ENCODE measurements around the gene CHP2.

Gene CHP2

GRCh38 chr16:23757116-23757515 lies 2.3 kb downstream of the CHP2 start:
- in situ Hi-C loops (cut with HindIII; ENCODE audit: low pct_unique_long_range_greater_than_20kb, low sequenced_read_pairs), result no loop called here
- DNase-seq (ENCODE audit: low read depth in 1 of 2, low spot score in 1 of 2), result no peak
- TF ChIP-seq JUND (IDR thresholded peaks at IDR 0.05; ENCODE audit: low read depth), result no peak

DNA sequence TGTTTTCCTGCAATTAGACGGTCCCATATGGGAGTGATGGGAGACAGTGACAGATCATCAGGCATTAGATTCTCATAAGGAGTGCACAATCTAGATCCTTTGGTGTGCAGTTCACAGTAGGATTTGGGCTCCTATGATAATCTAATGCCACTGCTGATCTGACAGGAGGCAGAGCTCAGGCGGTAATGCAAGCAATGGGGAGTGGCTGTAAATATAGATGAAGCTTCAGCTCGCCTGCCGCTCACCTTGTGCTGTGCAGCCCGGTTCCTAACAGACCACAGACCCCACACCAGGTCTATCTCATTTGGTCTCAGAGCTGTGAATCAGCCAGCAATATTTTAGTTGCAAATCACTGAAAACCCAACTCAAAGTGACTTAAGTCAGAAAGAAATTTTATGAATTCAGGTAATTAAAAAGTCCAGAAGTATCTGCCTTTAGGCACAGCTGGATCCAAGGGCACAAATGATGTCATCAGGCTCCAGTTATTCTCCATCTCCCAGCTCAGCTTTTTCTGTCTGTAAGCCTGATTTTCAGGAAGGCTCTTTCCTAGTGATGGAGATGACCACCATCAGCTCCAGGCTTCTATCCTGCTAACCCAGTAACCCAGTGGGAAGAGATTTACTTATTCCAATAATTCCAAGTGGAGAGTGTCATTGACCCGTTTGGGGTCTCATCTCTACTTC lies 3.3 kb downstream of the CHP2 start:
- in situ Hi-C loops (cut with HindIII; ENCODE audit: low pct_unique_long_range_greater_than_20kb, low sequenced_read_pairs), result no loop called here
- no peak for TF ChIP-seq JUND (IDR thresholded peaks at IDR 0.05; ENCODE audit: low read depth)
- DNase-seq (ENCODE audit: low read depth in 1 of 2, low spot score in 1 of 2), result no peak

GRCh38 chr16:23765933-23766332 lies 11.1 kb downstream of the CHP2 start:
- DNase-seq (ENCODE audit: low read depth in 1 of 2, low spot score in 1 of 2), result no peak
- in situ Hi-C loops (cut with HindIII; ENCODE audit: low pct_unique_long_range_greater_than_20kb, low sequenced_read_pairs), result no loop called here
- TF ChIP-seq JUND (IDR thresholded peaks at IDR 0.05; ENCODE audit: low read depth), result no peak

- TF ChIP-seq JUND (IDR thresholded peaks at IDR 0.05; ENCODE audit: low read depth), result no peak
- DNase-seq (ENCODE audit: low read depth in 1 of 2, low spot score in 1 of 2), result no peak
- in situ Hi-C loops (cut with HindIII; ENCODE audit: low pct_unique_long_range_greater_than_20kb, low sequenced_read_pairs), result no loop called here
Observed at GRCh38 chr16:23768581-23768980, 13.8 kb downstream of the CHP2 start.

- DNase-seq (ENCODE audit: low read depth in 1 of 2, low spot score in 1 of 2), result peak in 1 of 2 experiments; percentile 56
- in situ Hi-C loops (cut with HindIII; ENCODE audit: low pct_unique_long_range_greater_than_20kb, low sequenced_read_pairs), result no loop called here
- TF ChIP-seq JUND (IDR thresholded peaks at IDR 0.05; ENCODE audit: low read depth), result no peak
Observed at GRCh38 chr16:23771027-23771426, 16.2 kb downstream of the CHP2 start.

DNA sequence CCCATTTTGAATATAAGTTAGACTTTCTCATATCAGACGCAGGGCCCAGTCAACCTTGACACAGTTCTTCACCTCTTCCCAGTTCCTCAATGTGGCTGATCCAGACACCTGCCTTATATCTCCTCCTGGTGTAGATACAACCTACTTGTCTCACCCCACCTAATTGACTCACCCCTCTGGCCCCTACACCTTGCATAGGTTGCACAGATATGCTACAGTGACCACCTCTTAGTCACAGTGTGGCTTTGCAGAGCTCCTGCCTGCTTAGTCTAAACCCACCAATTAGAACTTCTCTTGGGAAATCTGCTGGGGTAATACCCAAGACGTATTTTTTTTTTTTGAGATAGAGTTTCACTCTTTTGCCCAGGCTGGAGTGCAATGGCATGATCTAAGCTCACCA lies 16.8 kb downstream of the CHP2 start:
- in situ Hi-C loops (cut with HindIII; ENCODE audit: low pct_unique_long_range_greater_than_20kb, low sequenced_read_pairs), result no loop called here
- TF ChIP-seq JUND (IDR thresholded peaks at IDR 0.05; ENCODE audit: low read depth), result no peak
- no peak for DNase-seq (ENCODE audit: low read depth in 1 of 2, low spot score in 1 of 2)

GRCh38 chr16:23773339-23773738 lies 18.5 kb downstream of the CHP2 start:
- TF ChIP-seq JUND (IDR thresholded peaks at IDR 0.05; ENCODE audit: low read depth), result no peak
- DNase-seq (ENCODE audit: low read depth in 1 of 2, low spot score in 1 of 2), result no peak
- in situ Hi-C loops (cut with HindIII; ENCODE audit: low pct_unique_long_range_greater_than_20kb, low sequenced_read_pairs), result no loop called here

GRCh38 chr16:23781176-23781575 lies 26.4 kb downstream of the CHP2 start:
- DNase-seq (ENCODE audit: low read depth in 1 of 2, low spot score in 1 of 2), result peak in 1 of 2 experiments; percentile 30
- TF ChIP-seq JUND (IDR thresholded peaks at IDR 0.05; ENCODE audit: low read depth), result no peak
- in situ Hi-C loops (cut with HindIII; ENCODE audit: low pct_unique_long_range_greater_than_20kb, low sequenced_read_pairs), result no loop called here

- in situ Hi-C loops (cut with HindIII; ENCODE audit: low pct_unique_long_range_greater_than_20kb, low sequenced_read_pairs), result no loop called here
- no peak for TF ChIP-seq JUND (IDR thresholded peaks at IDR 0.05; ENCODE audit: low read depth)
- DNase-seq (ENCODE audit: low read depth in 1 of 2, low spot score in 1 of 2), result no peak
Observed at GRCh38 chr16:23784811-23785447, 30.1 kb downstream of the CHP2 start.

DNA sequence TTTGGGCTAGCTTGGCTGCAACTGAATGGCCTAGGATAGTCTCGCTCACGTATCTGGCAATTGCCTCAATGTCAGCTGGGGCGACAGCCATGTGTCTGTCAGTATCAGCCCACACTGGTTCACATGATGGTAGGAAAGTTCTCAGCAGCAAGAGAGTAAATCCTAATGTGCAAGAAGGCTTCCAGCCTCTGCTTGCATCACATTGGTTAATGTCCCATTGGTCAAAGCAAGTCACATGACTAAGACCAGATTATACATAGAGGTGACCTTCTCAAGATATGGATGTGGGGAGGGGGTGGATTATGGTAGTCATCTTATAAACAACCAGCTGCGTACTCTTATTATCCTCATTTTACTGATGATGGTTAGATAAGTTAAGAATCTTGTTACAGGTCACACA lies 31.0 kb downstream of the CHP2 start:
- in situ Hi-C loops (cut with HindIII; ENCODE audit: low pct_unique_long_range_greater_than_20kb, low sequenced_read_pairs), result no loop called here
- no peak for DNase-seq (ENCODE audit: low read depth in 1 of 2, low spot score in 1 of 2)
- no peak for TF ChIP-seq JUND (IDR thresholded peaks at IDR 0.05; ENCODE audit: low read depth)

GRCh38 chr16:23786964-23787561 lies 32.2 kb downstream of the CHP2 start:
- DNase-seq (ENCODE audit: low read depth in 1 of 2, low spot score in 1 of 2), result no peak
- TF ChIP-seq JUND (IDR thresholded peaks at IDR 0.05; ENCODE audit: low read depth), result no peak
- in situ Hi-C loops (cut with HindIII; ENCODE audit: low pct_unique_long_range_greater_than_20kb, low sequenced_read_pairs), result no loop called here

- DNase-seq (ENCODE audit: low read depth in 1 of 2, low spot score in 1 of 2), result no peak
- in situ Hi-C loops (cut with HindIII; ENCODE audit: low pct_unique_long_range_greater_than_20kb, low sequenced_read_pairs), result no loop called here
- TF ChIP-seq JUND (IDR thresholded peaks at IDR 0.05; ENCODE audit: low read depth), result no peak
Observed at GRCh38 chr16:23788685-23789084, 33.9 kb downstream of the CHP2 start.

DNA sequence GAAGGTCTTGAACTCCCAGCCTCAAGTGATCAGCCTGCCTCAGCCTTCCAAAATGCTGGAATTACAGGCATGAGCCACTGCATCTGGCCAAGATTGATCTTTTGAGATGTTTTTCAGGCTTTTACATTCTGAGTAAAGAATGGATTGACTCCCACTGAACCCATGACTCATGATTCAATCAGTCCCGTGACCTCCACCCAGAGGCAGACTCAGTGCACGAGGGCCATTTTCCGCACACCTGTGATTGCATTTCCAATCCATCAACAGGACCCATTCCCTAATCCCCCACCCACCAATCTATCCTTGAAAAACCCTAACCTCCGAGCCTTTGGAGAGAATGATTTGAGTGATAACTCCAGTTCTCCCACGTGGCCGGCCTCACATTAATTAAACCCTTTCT lies 40.6 kb downstream of the CHP2 start:
- in situ Hi-C loops (cut with HindIII; ENCODE audit: low pct_unique_long_range_greater_than_20kb, low sequenced_read_pairs), result no loop called here
- no peak for DNase-seq (ENCODE audit: low read depth in 1 of 2, low spot score in 1 of 2)
- no peak for TF ChIP-seq JUND (IDR thresholded peaks at IDR 0.05; ENCODE audit: low read depth)
